ENCODE data around the gene OXSM. TPM values are rescaled to one million over a fixed set of nuclear protein-coding genes. Genes with fewer than 3 reads are reported as not detected.

OXSM gene
- total RNA-seq, 1 donor from 2014 or later, result 12.4 TPM

- Mint-ChIP-seq H3K4me3 (peak overlapping the region; percentile 26), H3K27ac (no peak overlapping the region), H3K36me3 (peaks cover 5% of the 10 kb centered on the region), H3K4me1 (ENCODE audit: unreplicated experiment) (peaks cover 49% of the 10 kb centered on the region), H3K27me3 (no peaks in the 10 kb centered on the region), H3K9me3 (no peaks in the 10 kb centered on the region)
- no peak for DNase-seq (ENCODE audit: extremely low spot score, unreplicated experiment)
- TF ChIP-seq CTCF (conservative IDR thresholded peaks at IDR 0.05), result no peak
Observed at GRCh38 chr3:25785826-25786225, 4.1 kb upstream of the OXSM start.

GRCh38 chr3:25787689-25788088, 2.2 kb upstream of the OXSM start:
- H3K27ac Mint-ChIP-seq, result no peak overlapping the region
- no peak for TF ChIP-seq CTCF (conservative IDR thresholded peaks at IDR 0.05)
- peaks cover 3% of the 10 kb centered on the region for H3K36me3 Mint-ChIP-seq
- H3K27me3 Mint-ChIP-seq, result no peaks in the 10 kb centered on the region
- peak overlapping the region; percentile 79 for H3K4me3 Mint-ChIP-seq
- peaks cover 38% of the 10 kb centered on the region for H3K4me1 Mint-ChIP-seq (ENCODE audit: unreplicated experiment)
- H3K9me3 Mint-ChIP-seq, result no peaks in the 10 kb centered on the region
- no peak for DNase-seq (ENCODE audit: extremely low spot score, unreplicated experiment)

- Mint-ChIP-seq H3K4me1 (ENCODE audit: unreplicated experiment) (peaks cover 35% of the 10 kb centered on the region), H3K4me3 (peak overlapping the region; percentile 99), H3K27ac (peak overlapping the region; percentile 92), H3K9me3 (no peaks in the 10 kb centered on the region), H3K27me3 (no peaks in the 10 kb centered on the region), H3K36me3 (peaks cover 3% of the 10 kb centered on the region)
- no peak for TF ChIP-seq CTCF (conservative IDR thresholded peaks at IDR 0.05)
- no peak for DNase-seq (ENCODE audit: extremely low spot score, unreplicated experiment)
Observed at GRCh38 chr3:25789209-25789595, 688 bp upstream of the OXSM start.

GRCh38 chr3:25801786-25802185, 11.9 kb downstream of the OXSM start:
- H3K36me3 Mint-ChIP-seq, result no peaks in the 10 kb centered on the region
- no peak for TF ChIP-seq CTCF (conservative IDR thresholded peaks at IDR 0.05)
- DNase-seq (ENCODE audit: extremely low spot score, unreplicated experiment), result no peak
- no peaks in the 10 kb centered on the region for H3K9me3 Mint-ChIP-seq
- H3K27ac Mint-ChIP-seq, result no peak overlapping the region
- H3K4me3 Mint-ChIP-seq, result no peak overlapping the region
- H3K27me3 Mint-ChIP-seq, result no peaks in the 10 kb centered on the region
- H3K4me1 Mint-ChIP-seq (ENCODE audit: unreplicated experiment), result no peaks in the 10 kb centered on the region

GRCh38 chr3:25803833-25804232, 13.9 kb downstream of the OXSM start:
- Mint-ChIP-seq H3K4me1 (ENCODE audit: unreplicated experiment) (no peaks in the 10 kb centered on the region), H3K4me3 (no peak overlapping the region), H3K36me3 (no peaks in the 10 kb centered on the region), H3K9me3 (no peaks in the 10 kb centered on the region), H3K27me3 (peaks cover 2% of the 10 kb centered on the region), H3K27ac (no peak overlapping the region)
- no peak for DNase-seq (ENCODE audit: extremely low spot score, unreplicated experiment)
- TF ChIP-seq CTCF (conservative IDR thresholded peaks at IDR 0.05), result no peak

- no peak for DNase-seq (ENCODE audit: extremely low spot score, unreplicated experiment)
- Mint-ChIP-seq H3K9me3 (no peaks in the 10 kb centered on the region), H3K4me3 (no peak overlapping the region), H3K36me3 (no peaks in the 10 kb centered on the region), H3K27ac (no peak overlapping the region), H3K27me3 (peaks cover 2% of the 10 kb centered on the region), H3K4me1 (ENCODE audit: unreplicated experiment) (no peaks in the 10 kb centered on the region)
- no peak for TF ChIP-seq CTCF (conservative IDR thresholded peaks at IDR 0.05)
Observed at GRCh38 chr3:25804676-25805075, 14.8 kb downstream of the OXSM start.

Data from type B pancreatic cell (in vitro differentiated cells).